GM18868 (cell line): ENCODE measurements around the gene RAP1A.
"Not testable (repeated sequence)": the region's sequence is repeated elsewhere in the genome, so short reads cannot be mapped to it uniquely, and the experiment has no call there.

ENCODE experiments used
- ATAC-seq: cut with Tn5 transposase; IDR thresholded peaks from one replicate; pipeline ENCODE4 v1.9.1; 2021; ENCODE audit warnings: mild to moderate bottlenecking, moderate library complexity; ENCODE audit not compliant: unreplicated experiment

Gene RAP1A

DNA sequence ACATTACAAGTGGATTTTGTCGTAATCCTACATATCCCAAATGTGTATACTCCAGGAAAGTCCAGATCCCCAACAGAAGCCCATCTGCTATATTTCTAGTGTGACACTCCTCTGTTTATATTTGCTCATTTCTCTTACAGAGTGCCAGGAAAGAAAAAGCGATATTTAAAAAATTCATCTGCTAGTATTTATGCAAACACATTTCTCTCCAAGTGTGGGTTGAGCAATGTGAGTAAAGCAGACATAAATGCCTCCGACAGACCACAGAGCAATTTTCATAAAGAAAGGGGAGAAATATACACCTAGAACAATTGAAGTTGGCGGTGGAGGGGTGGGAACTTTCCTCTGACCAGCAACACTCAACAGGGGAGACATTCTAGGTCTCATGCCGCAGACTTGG, 22.2 kb upstream of the RAP1A start:
- ATAC-seq = no peak

GRCh38 chr1:111598544-111598943, 21.0 kb upstream of the RAP1A start:
- no peak for ATAC-seq

- ATAC-seq = peak; percentile 3
Observed at GRCh38 chr1:111599781-111600693, 19.6 kb upstream of the RAP1A start.

DNA sequence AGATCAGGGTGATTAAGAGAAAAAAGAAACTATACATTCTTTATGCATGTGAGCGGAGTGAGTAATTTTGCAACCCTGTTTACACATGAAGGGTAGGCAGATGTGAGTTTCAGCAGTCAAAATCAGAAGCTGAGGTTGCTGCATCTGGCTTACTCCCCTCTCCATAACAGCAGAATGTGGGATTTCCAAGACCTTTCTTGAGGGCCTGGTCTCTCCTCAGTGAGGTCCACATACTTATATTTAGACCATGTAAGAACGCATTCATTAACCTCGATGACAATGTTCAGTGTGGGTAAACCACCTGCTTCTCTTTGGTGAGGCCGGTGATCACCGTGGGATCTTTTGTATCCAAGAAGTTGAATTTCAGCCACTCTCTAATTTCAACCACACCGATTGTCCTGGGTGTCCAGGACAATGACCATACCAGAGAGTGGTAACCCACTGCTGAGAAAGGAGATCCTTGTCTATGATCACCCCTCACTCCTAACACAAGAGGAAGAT, 18.7 kb upstream of the RAP1A start:
- peak; percentile 65 for ATAC-seq

DNA sequence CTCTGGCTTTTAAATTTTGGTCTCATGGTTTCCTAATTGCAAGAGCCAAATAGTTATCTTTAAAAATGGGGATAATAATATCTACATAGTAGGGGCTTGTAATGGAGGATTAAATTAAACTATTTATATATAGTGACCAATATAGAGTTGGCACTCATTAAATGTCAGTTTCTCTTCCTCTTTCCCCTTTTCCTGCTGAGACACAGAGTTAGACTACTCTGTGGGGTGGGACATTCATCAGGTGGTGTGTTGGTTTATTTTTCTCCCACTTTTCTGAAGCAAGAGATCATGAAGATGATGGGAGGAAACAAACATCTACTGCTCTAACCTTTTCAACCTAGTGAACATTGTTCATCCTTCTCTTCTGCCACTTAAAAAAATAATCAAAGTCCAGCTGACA, 17.3 kb upstream of the RAP1A start:
- ATAC-seq = no peak

GRCh38 chr1:111602974-111603373, 16.6 kb upstream of the RAP1A start:
- ATAC-seq = no peak

DNA sequence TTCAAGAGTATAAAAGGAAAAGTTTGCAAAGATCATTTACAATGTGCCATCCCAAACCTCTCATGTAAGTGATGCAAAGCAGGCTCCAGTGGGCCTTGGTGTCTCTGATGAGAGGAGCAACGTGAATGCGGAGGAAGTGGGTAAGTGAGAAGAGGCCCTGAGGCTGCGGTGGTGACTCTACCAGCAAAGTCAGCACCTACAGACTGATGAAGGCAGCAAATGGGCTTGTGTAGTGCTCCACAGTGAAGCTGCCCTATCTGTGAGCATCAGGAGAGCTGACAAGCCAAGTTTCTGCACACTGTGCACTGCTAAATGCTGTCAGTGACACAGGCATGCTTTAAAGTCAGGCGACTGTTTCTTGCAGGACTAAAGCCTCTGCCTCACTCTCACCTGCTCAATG, 15.6 kb upstream of the RAP1A start:
- ATAC-seq = no peak

DNA sequence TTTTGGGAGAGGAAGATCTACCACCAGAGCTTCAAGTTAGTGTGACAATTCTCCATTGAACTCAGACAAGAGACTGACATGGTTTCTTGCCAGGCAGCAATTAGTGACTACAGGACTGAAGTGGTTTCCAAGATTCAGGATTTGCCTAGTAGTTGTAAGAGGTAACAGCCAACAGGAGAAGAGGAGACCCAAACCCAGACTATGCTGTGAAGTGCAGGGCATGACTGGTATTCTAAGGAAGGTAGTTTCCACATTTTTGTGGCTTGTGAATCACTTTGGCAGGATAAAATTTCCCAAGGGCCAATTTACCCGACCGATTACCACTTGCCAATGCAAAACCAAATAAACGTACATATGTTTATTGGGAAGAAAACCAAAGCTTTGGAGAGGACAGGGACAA, 14.7 kb upstream of the RAP1A start:
- ATAC-seq = no peak

- ATAC-seq = no peak
Observed at GRCh38 chr1:111605576-111605975, 14.0 kb upstream of the RAP1A start.

GRCh38 chr1:111606457-111607215, 13.0 kb upstream of the RAP1A start:
- not testable (repeated sequence) for ATAC-seq

DNA sequence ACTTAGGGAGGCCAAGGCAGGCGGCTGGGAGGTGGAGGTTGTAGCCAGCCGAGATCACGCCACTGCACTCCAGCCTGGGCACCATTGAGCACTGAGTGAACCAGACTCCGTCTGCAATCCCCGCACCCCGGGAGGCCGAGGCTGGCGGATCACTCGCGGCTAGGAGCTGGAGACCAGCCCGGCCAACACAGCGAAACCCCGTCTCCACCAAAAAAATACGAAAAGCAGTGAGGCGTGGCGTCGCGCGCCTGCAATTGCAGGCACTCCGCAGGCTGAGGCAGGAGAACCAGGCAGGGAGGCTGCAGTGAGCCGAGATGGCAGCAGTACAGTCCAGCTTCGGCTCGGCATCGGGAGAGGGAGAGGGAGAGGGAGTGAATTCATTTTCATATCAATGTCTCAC, 11.1 kb upstream of the RAP1A start:
- ATAC-seq = not testable (repeated sequence)

- ATAC-seq = no peak
Observed at GRCh38 chr1:111611986-111612385, 7.6 kb upstream of the RAP1A start.

DNA sequence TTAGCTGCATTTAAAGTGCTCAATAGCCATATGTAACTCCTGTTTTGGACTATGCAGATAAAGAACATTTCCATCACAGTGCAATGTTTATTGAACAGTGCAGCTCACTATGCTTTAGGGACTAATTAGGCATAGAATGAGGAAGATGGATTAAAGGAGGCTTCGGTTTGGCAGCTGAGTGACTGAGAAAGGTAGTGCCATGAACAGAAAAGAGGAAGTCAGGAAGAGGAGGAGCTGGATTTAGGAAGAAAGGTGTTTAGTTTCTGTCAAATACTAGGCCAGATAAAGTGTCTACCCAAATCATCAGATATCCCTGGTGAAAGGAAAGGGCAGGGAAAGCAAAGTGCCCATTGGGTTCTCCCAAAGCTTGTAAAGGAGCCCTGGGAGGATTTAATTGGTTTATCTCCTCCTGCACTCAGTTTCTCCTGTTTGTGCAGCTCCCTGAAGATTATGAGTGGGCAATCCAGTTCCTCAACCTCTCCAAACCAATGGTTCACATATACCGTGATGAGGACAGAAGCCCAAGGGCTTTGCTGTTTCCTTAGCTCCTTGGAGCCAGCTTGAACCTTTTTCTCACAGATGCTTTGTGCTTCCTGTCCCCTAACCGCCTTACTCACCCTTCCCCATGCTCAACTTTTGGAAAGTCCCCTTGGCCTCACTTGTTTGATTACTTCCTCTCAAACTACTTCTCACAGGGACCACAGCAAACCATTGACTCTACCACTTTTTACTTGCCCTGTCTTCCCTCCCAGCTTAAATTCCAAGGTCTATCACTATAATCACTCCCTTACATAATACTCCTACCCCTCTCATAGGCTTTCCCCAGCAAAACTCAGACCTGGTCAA, 3.5 kb upstream of the RAP1A start:
- peak; percentile 58 for ATAC-seq

DNA sequence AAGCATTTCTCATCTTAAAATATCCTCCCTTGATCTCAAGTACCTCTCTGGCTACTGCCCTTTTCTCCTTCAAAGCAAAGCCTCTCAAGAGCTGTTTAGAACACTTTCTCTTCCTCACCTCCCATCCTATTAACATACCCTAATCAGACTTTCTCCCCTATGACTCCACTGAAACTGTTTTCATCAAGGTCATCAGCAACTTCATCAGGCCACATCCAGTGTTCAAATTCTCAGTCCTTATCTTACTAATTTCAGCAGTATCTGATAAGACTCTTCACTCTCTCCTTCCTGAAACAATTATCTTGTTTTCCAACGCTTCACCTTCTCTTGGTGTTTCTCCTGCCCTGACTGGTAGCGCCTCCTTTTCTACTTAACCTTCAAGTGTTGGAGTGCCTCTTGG, 1.5 kb upstream of the RAP1A start:
- ATAC-seq = no peak

GRCh38 chr1:111618961-111619634, 491 bp upstream of the RAP1A start:
- ATAC-seq = peak; percentile 6

GRCh38 chr1:111620441-111620971, 917 bp downstream of the RAP1A start:
- ATAC-seq = peak; percentile 1

DNA sequence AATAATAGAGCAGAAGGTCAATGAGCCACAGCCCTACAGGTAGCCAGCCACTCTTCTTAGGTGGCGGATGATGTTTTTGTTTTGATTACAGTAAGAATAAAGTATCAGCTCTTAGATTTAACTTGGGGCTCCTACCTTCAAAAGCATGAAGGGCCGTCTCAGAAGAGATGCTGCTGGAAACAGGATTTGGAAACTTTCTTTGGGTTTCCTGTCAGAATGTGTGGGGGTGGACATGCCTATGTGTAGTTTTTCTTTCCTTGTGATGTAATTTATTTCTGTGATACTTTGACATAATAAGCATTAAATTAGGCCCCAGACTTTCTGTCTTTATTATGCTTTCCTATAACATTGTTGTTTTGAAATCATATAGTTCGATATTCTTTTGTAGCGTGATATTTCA, 1.5 kb downstream of the RAP1A start:
- no peak for ATAC-seq

DNA sequence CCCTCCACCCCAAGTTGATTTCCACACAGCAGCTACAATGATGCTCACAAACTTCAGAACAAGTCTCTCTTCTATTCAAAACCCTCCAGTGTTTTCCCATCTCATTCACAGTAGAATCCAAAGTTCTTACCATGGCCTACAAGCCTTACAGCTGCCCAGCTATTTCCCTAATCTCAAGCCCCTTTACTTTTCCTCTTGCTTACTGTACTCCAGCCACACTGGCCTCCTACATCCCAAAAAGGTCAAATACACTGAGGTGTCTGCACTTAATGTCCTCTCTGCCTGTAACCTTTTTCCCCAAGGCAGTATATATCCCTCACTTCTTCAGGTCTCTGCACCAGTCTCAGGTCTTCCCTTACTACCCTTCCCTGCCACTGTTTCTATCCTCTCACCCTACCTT, 2.6 kb downstream of the RAP1A start:
- ATAC-seq = no peak

DNA sequence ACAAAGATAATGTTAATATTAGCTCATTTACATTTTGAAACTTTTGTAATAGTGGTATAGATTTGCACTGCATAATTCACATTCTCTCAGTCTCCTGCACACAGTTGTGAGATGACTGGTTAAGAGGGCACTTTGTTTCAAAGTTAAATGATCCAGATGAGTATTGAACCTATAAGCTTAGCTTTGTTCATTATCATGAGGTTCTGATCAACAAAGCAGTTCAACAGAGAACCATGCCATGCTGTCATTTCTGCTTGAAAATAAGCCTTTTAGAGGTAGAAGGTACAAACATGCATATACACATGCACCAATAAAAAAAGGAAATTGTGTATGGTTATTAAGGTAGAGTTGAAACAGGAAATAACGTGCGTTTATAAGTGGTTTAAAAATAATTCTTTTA, 4.8 kb downstream of the RAP1A start:
- ATAC-seq = no peak

- ATAC-seq = no peak
Observed at GRCh38 chr1:111625276-111625675, 5.7 kb downstream of the RAP1A start.
